H9 (cell line): ENCODE results near the gene EIF5A. TPM values are rescaled to one million over a fixed set of nuclear protein-coding genes. Genes with fewer than 3 reads are reported as not detected.

Experiments used
- DNase-seq: peaks from one replicate; pipeline ENCODE4 v3.0.0-alpha.2; 2017
- H2AFZ ChIP-seq: one replicate; pipeline ENCODE4 v1.6.1; 2013; ENCODE audit warnings: mild to moderate bottlenecking, low read length, control low read depth, moderate library complexity
- H2AK5ac ChIP-seq: 2 replicates; pipeline ENCODE4 v1.6.1; 2013; ENCODE audit warnings: low read length, control low read depth, mixed read lengths; ENCODE audit not compliant: insufficient read length
- H2BK120ac ChIP-seq: one replicate; pipeline ENCODE4 v1.6.1; 2013; ENCODE audit warnings: low read depth, mild to moderate bottlenecking, low read length, control low read depth, inconsistent platforms; ENCODE audit not compliant: poor library complexity, severe bottlenecking
- H2BK12ac ChIP-seq: 2 replicates; pipeline ENCODE4 v1.6.1; 2013; ENCODE audit warnings: low read length, control low read depth, mixed read lengths, low read depth; ENCODE audit not compliant: insufficient read length
- H2BK15ac ChIP-seq: 2 replicates; pipeline ENCODE4 v1.6.1; 2013; ENCODE audit warnings: low read depth, low read length, control low read depth
- H2BK20ac ChIP-seq: one replicate; pipeline ENCODE4 v1.6.1; 2013; ENCODE audit warnings: low read depth, mild to moderate bottlenecking, low read length, control low read depth, inconsistent platforms; ENCODE audit not compliant: poor library complexity, severe bottlenecking
- H2BK5ac ChIP-seq: 2 replicates; pipeline ENCODE4 v1.6.1; 2013; ENCODE audit warnings: low read length, control low read depth, mixed read lengths; ENCODE audit not compliant: insufficient read length
- H3K14ac ChIP-seq: 2 replicates; pipeline ENCODE4 v1.6.1; 2013; ENCODE audit warnings: low read length, control low read depth; ENCODE audit not compliant: insufficient read depth
- H3K18ac ChIP-seq: 2 replicates; pipeline ENCODE4 v1.6.1; 2013; ENCODE audit warnings: low read depth, mild to moderate bottlenecking, mixed read lengths, low read length, control low read depth; ENCODE audit not compliant: insufficient read length
- H3K23ac ChIP-seq: 2 replicates; pipeline ENCODE4 v1.6.1; 2013; ENCODE audit warnings: low read length, control low read depth, mixed read lengths, low read depth; ENCODE audit not compliant: insufficient read length
- H3K23me2 ChIP-seq: 2 replicates; pipeline ENCODE4 v1.6.1; 2013; ENCODE audit warnings: low read depth, mild to moderate bottlenecking, mixed read lengths, low read length, control low read depth; ENCODE audit not compliant: insufficient read length, poor library complexity, severe bottlenecking
- H3K27ac ChIP-seq: 2 replicates; pipeline ENCODE4 v1.5.1; 2013; ENCODE audit warnings: low read length, control low read depth, mixed read lengths, low read depth; ENCODE audit not compliant: insufficient read length
- H3K27me3 ChIP-seq: 2 replicates; pipeline ENCODE4 v1.6.1; 2013; ENCODE audit warnings: low read length, control low read depth, inconsistent platforms; ENCODE audit not compliant: insufficient read depth
- H3K4ac ChIP-seq: 2 replicates; pipeline ENCODE4 v1.6.1; 2013; ENCODE audit warnings: low read depth, mild to moderate bottlenecking, control low read depth, inconsistent platforms, low read length, moderate library complexity
- H3K4me1 ChIP-seq: 2 replicates; pipeline ENCODE4 v1.6.1; 2013; ENCODE audit warnings: low read length, control low read depth, inconsistent platforms; ENCODE audit not compliant: insufficient read depth
- H3K4me2 ChIP-seq: 2 replicates; pipeline ENCODE4 v1.6.1; 2013; ENCODE audit warnings: low read length, control low read depth, mixed read lengths; ENCODE audit not compliant: insufficient read length, insufficient read depth
- H3K56ac ChIP-seq: 2 replicates; pipeline ENCODE4 v1.6.1; 2013; ENCODE audit warnings: low read depth, mild to moderate bottlenecking, mixed read lengths, low read length, control low read depth; ENCODE audit not compliant: insufficient read length
- H3K79me1 ChIP-seq: 2 replicates; pipeline ENCODE4 v1.6.1; 2013; ENCODE audit warnings: low read depth, mild to moderate bottlenecking, moderate library complexity, low read length, control low read depth, inconsistent platforms; ENCODE audit not compliant: insufficient read depth, poor library complexity, severe bottlenecking
- H3K79me2 ChIP-seq: 2 replicates; pipeline ENCODE4 v1.6.1; 2013; ENCODE audit warnings: low read length, control low read depth, inconsistent platforms; ENCODE audit not compliant: insufficient read depth
- H3K9ac ChIP-seq: 2 replicates; pipeline ENCODE4 v1.6.1; 2013; ENCODE audit warnings: low read length, control low read depth, mixed read lengths; ENCODE audit not compliant: insufficient read length; ENCODE audit errors: extremely low read depth
- H3K9me3 ChIP-seq: one replicate; pipeline ENCODE4 v1.6.1; 2013; ENCODE audit warnings: low read depth, low read length, inconsistent platforms; ENCODE audit not compliant: control insufficient read depth
- H3T11ph ChIP-seq: one replicate; pipeline ENCODE4 v1.6.1; 2013; ENCODE audit warnings: mild to moderate bottlenecking, low read length, control low read depth, inconsistent platforms
- H4K20me1 ChIP-seq: one replicate; pipeline ENCODE4 v1.6.1; 2013; ENCODE audit not compliant: control insufficient read depth, insufficient read length, insufficient read depth
- H4K5ac ChIP-seq: 2 replicates; pipeline ENCODE4 v1.6.1; 2013; ENCODE audit warnings: low read depth, mild to moderate bottlenecking, mixed read lengths, low read length, control low read depth; ENCODE audit not compliant: insufficient read length
- H4K8ac ChIP-seq: replicated peaks from 2 replicates; pipeline ENCODE4 v1.6.1; 2013; ENCODE audit warnings: low read length, control low read depth, mixed read lengths, low read depth; ENCODE audit not compliant: insufficient read length
- H4K91ac ChIP-seq: 2 replicates; pipeline ENCODE4 v1.6.1; 2013; ENCODE audit warnings: low read depth, mild to moderate bottlenecking, moderate library complexity, mixed read lengths, low read length, control low read depth; ENCODE audit not compliant: insufficient read length
- H3K27ac Mint-ChIP-seq, 3 experiments: 2 replicates in 2 of 3; 3 replicates in 1 of 3; pipeline ENCODE4 v1.8.0; 2020 to 2021; ENCODE audit warnings: mixed read lengths in 3 of 3, mild to moderate bottlenecking in 1 of 3, moderate library complexity in 1 of 3
- H3K27me3 Mint-ChIP-seq: 2 replicates; pipeline ENCODE4 v1.8.0; 2021; ENCODE audit warnings: low read depth, mild to moderate bottlenecking, moderate library complexity, mixed read lengths
- H3K36me3 Mint-ChIP-seq, 3 experiments: 2 replicates in 2 of 3; 3 replicates in 1 of 3; pipeline ENCODE4 v1.8.0; 2020 to 2021; ENCODE audit warnings: low read depth in 3 of 3, mixed read lengths in 3 of 3; ENCODE audit not compliant: insufficient read depth in 1 of 3
- H3K4me1 Mint-ChIP-seq, 2 experiments: 2 replicates each; pipeline ENCODE4 v1.8.0; 2020; ENCODE audit warnings: mixed read lengths in 2 of 2
- H3K4me3 Mint-ChIP-seq, 2 experiments: 2 replicates in 1 of 2; 3 replicates in 1 of 2; pipeline ENCODE4 v1.8.0; 2020 to 2021; ENCODE audit warnings: mild to moderate bottlenecking in 2 of 2, mixed read lengths in 2 of 2, moderate library complexity in 1 of 2
- H3K9me3 Mint-ChIP-seq, 2 experiments: 2 replicates in 1 of 2; 3 replicates in 1 of 2; pipeline ENCODE4 v1.8.0; 2020; ENCODE audit warnings: mild to moderate bottlenecking in 2 of 2, mixed read lengths in 2 of 2, moderate library complexity in 1 of 2
- CTCF ChIP-seq: fragments of 200-600 bp; sonication (generic); conservative IDR thresholded peaks from 3 replicates; pipeline ENCODE4 v1.8.0; 2021; ENCODE audit warnings: antibody characterized with exemption, mild to moderate bottlenecking
- WGBS: extraction: QIAGEN DNeasy Blood & Tissue Kit; methylation state at CpG from one replicate; pipeline ENCODE4 v1.1.7; 2013; ENCODE audit warnings: missing lambda C conversion rate, low lambda C conversion rate, mixed read lengths; ENCODE audit not compliant: insufficient read length; ENCODE audit errors: extremely low coverage; 5-methylcytosine and 5-hydroxymethylcytosine counted together
- total RNA-seq: library from RNA; stranded (reverse); gene quantifications from 2 replicates; pipeline ENCODE4 v1.2.1, GENCODE V29; 2021

Gene EIF5A
- total RNA-seq, 1 experiment from 2014 or later = 978 TPM

- no peak overlapping the region for H4K8ac ChIP-seq
Observed at GRCh38 chr17:7307686-7308624, 527 bp downstream of the EIF5A start.

More at GRCh38 chr17:7307686-7308624, 527 bp downstream of the EIF5A start:
- Mint-ChIP-seq H3K9me3 (peaks cover 0 to 6% of the 10 kb centered on the region in 2 experiments; a peak in 1 of 5 replicates), H3K4me1 (peaks cover 26 to 27% of the 10 kb centered on the region in 2 experiments), H3K4me3 (peak overlapping the region; percentile 93 to 94), H3K27ac (peak overlapping the region; percentile 95 to 100 (median 97); a peak in 5 of 7 replicates), H3K27me3 (no peaks in the 10 kb centered on the region; the same call in none of the 2 replicates), H3K36me3 (peaks cover 40 to 48% (median 42%) of the 10 kb centered on the region in 3 experiments)
- H3K9ac ChIP-seq = peak overlapping the region; percentile 84
- peak overlapping the region; percentile 51; the same call in 1 of the 2 replicates for H3K4ac ChIP-seq
- H2BK12ac ChIP-seq = no peak overlapping the region
- no peaks in the 10 kb centered on the region for H3K79me1 ChIP-seq
- H2BK20ac ChIP-seq = no peak overlapping the region
- H4K20me1 ChIP-seq = no peaks in the 10 kb centered on the region
- peaks cover 21% of the 10 kb centered on the region for H3K79me2 ChIP-seq
- no peak overlapping the region for H4K5ac ChIP-seq
- H3K56ac ChIP-seq = no peak overlapping the region
- H3K27me3 ChIP-seq = no peaks in the 10 kb centered on the region
- no peak overlapping the region for H3T11ph ChIP-seq
- H4K91ac ChIP-seq = peak overlapping the region; percentile 65
- no peak overlapping the region for H2BK5ac ChIP-seq
- H3K9me3 ChIP-seq = no peaks in the 10 kb centered on the region
- peaks cover 2% of the 10 kb centered on the region; the same call in 1 of the 2 replicates for H3K4me1 ChIP-seq
- H3K14ac ChIP-seq = peak overlapping the region; percentile 78
- no peak overlapping the region for H2AFZ ChIP-seq
- peak; percentile 68 for DNase-seq
- no CpG with 5 or more reads among the region's 104 CpGs for WGBS
- peak overlapping the region; percentile 81 for H3K4me2 ChIP-seq
- no peak overlapping the region for H2BK120ac ChIP-seq
- H3K18ac ChIP-seq = peak overlapping the region; percentile 77
- peaks cover 9% of the 10 kb centered on the region for H3K23me2 ChIP-seq
- H3K27ac ChIP-seq = peak overlapping the region; percentile 72
- H3K23ac ChIP-seq = no peak overlapping the region
- no peak overlapping the region for H2AK5ac ChIP-seq
- no peak overlapping the region; the same call in 1 of the 2 replicates for H2BK15ac ChIP-seq
- no peak for TF ChIP-seq CTCF
